Islet precursor cell (in vitro differentiated cells): ENCODE data around the gene CHAF1A.
A peak's percentile ranks its signal among the peaks of the same experiment; 100 is the strongest.

ENCODE experiments used
- DNase-seq: peaks from one replicate; pipeline ENCODE4 v3.0.0-alpha.2; 2018

The CHAF1A gene

DNA sequence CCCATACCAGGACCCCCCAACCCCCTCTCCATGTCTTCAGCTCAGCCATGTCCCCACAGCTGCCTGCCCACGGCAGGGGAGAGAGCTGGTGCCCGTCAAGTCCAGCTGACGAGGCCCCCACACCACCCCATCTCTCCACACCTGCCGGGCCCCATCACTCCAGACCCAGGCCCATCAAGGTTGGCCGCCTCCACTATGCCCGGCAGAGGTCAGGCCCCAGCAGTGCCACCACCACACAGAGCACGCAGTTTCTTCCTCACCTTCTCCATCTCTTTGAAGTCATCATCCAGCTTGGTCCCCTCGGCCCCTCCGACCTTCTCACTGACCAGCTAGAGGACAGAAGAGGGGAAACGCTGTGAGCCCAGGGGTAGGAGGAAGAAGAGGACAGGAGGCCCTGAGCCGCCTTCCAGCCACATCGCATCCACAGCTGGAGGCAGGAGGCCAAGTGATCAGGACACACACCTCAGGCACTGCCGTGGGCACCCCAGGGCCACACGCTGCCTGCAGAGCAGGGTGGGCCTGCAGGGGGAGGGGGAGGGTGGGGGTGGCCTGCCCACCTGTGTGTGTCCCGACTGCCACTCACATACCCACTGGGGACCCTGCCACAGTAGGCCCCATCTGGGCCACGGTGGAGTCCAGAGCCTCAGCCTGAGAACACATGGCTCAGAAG lies 35.6 kb upstream of the CHAF1A start:
- DNase-seq, result no peak

DNA sequence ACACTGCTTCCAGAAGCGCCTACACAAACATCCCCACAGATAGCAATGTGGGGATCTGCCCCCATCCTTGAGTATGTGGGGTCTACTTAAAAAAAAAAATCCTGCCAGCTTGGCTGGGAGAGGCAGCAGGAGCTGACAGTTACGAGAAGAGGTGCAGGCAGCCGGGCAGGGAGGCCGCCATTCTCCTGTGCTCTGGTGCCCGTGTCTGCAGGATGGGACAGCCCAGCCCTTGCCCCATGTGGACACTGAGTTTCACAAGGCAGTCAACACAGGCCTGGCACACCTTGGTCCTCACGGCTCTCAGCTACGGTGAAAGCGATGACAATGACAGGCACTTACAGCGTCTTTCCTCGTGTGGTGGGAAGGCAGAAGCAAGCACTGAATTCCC lies 35.1 kb upstream of the CHAF1A start:
- no peak for DNase-seq

DNA sequence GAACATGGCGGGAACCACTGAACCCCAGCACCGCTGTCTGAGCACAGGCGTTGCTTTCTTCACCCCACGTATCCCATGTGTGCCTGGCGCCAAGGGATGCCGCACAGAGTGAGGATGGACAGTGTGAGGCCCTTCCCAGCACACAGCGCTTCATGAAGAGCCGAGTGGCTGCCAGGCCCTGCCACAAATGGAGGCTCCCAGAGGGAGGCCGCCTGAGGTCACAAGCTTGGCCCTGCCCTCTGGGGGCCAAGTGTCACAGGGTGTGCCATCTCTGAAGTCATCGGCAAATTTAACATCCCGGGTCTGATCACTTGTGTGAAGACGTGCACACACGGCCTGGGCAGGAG lies 34.7 kb upstream of the CHAF1A start:
- DNase-seq, result no peak

DNA sequence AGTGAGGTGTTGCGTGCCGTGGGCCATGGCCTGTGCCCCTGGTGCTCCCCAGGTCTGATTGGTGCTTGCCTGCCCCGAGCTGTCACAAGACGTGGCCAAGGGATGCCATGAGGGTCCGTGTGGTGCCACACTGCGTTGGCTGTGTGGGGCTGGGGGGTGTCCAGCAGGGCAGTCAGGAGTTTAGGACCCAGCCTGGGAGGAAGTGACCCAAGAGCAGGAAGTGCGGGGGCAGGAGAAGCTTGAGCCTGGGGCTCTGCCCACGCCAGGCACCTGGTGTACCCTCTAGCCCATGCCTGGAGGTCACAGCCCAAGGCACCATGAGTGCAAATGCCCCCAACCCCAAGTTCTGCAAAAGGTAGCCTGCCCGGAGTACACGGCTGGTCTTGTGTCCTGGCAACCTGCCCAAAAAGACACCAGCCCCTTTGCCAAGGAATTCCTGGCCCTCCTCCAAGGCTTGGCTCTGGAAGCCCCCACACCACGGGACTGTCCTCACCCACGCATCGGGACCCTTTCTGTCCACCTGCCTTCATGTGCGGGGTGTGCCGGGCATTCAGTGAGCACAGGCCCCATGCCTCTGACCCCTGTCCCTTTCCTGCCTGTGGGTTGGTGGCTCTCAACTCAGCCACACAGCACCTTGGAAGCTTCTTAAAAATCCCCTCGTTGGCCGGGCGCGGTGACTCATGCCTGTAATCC lies 34.2 kb upstream of the CHAF1A start:
- DNase-seq, result peak; percentile 49

DNA sequence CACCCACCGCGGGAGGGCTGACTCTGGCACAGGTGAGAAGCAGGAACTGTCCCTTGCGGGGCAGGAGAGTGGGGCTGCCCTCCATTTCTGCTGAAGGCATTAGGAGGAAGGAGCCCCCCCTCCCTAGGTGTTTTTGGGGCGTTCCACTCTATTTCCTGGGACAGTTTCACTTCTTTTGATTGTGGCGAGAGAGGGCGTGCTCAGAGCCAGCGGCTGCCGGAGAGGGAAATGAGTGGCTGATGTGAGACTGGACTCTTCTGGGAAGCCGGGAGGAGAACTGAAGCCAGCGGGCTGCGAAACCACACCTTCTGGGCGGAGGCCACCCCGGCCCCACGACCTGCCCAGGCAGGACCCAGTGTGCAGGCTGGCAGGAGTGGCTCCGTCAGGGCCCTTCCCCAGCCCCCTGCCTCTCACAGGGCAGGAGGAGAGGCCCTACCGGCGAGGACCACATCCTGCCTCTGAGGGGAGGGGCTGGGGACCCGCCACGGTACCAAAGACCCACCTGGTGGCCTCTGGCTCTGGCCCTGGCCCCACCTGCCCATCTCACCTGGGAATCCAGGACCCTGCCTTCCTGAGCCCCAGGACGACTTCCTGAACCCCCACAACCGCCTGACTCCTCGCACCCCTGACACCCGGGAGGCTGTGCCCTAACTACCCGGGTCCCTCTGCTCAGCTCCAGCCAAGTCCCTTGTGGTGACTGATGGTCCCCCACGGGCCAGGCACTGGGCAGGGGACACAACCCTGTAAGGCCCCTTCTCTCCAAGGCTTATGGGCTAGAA lies 33.1 kb upstream of the CHAF1A start:
- DNase-seq, result peak; percentile 47

DNA sequence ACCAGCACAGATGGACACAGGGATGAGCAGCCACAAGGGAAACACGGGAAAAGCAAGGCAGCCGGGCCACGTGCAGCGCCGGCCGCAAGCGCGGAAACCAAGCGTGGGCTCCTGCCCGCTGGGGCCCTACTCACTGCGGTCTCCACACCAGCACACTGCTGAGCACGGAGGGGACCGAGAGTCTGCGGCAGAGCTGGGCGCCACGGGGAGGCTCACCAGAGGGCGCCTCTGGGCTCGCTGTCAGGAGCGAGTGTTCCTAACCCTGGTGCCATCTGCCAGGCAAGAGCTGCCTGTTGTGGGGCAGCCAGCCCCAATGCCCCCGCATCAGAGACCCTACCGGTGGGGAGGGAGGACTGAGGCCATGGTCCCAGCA lies 32.6 kb upstream of the CHAF1A start:
- DNase-seq, result peak; percentile 82

DNA sequence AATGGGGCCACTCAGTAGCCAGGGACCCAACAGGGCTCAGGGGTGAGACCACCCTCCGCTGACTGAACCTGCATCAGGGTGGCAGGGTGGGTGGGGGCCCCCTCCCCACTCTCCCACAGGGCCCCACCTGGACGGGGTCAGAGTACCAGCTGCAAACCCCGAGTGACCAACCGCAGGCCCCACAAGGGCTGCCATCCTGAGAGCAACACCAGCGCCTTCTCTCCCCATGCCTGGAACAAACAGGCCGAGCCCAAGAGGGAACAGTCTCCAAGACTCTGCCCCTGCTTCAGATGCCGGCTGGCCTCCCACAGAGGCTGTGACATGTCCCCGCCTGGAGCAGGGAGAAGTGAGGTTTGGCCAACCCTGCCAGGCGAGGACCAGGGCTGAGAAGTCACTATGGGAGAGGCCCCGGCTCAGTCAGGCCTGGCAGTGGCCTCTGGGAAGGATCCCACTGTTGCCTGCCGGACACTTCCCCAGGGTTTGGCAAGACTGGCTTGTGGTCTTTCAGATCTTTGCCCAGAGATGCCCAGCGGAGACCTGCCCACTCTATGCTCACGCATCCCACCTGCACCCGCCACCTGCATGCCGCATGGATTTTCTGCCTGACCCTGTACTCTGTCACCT lies 31.9 kb upstream of the CHAF1A start:
- DNase-seq, result no peak

DNA sequence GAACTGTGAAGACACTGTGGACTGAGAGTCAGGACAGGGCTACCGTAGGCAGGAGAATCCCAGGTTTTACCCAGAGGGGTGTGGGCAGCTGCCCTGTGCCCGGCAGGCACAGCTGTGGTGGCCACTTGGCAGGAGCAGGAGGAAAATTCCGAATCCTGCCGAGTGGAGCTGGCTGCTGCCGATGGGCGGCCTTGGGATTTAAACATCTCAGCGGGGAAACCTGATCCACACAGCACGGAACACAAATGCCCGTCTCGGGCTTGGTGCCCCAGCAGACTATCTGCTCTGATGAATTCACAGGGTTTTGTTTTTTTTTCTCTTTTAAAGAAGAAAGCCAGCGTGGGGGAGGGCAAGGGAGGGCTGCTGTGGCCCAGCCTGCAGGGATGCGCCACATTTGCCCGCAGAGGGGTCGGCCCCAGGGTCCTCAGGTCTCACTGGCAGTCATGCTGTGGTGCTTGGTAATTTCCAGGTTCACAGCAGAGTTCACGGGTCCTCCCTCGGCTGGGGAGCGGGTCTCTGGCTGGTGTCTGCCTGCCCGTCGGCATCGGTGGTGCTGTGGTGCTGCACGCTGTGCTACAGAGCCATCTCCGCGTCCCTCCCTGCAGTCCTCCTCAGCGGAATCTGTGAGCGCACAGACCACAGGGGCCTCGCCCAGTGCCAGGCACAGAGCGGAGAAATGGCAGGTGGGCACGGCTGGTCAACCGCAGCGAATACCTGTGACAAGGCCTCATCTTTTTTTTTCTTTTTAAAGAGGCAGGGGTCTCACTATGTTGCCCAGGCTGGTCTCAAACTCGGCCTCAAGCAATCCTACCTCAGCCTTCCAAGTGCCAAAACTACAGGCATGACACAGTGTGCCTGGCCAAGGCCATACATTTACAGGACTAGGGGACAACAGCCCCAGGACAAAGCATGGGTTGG lies 30.9 kb upstream of the CHAF1A start:
- DNase-seq, result no peak

DNA sequence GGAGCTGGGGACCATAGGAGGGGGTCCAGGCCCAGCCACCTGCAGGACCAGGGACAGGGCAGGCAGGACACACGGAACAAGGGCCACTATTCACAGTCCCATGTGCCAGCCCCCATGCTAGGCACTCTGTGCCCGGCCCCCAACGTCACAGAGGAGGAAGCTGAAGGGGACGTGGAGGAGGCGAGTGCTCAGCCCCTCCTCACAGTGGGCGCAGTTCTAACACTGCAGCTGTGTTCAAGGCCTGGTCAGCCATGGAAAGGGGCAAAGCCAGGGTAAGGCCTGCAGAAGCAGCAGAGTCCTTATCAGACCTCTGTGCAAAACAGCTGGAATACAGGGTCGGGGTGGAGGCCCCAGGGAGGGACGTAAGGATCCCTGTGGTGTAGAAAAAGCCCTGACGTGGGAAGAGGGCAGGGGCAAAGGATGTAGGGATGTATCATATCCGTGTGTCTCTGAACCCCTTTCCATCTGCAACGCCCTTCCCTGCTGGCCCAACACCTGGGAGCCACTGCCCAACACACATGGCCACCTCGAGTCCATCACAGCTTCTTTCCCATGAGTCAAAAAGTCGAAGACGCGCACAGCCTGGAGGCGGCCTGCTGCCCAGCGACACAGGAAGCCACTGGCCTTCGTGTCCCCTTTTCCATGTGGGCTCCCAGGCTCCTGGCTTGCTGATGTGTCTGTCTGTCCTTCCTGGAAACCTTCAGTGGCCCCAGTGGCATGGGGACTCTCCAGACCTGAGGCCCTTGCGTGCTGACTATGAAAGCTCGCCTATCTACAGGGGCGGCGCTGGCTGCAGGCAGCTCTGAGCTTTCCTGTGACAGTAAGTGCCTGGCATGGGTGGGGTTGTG lies 30.1 kb upstream of the CHAF1A start:
- no peak for DNase-seq

DNA sequence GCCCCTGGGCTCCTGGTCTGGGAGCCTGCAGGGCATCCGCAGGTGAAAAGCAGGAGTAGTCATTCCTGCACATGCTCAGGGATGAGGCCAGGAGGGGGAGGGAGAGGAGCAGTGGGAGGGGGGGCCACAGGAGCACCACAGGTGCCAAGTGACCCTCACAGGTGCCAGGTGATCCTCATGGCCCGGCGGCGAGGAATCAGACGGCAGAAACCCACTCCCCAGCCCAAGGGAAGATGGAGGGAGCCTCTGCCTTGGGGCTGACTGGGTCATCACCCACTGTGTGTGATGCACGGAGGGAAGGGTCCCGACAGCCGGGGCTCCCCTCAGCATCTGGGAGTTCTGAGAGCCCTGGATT lies 29.4 kb upstream of the CHAF1A start:
- DNase-seq, result no peak

DNA sequence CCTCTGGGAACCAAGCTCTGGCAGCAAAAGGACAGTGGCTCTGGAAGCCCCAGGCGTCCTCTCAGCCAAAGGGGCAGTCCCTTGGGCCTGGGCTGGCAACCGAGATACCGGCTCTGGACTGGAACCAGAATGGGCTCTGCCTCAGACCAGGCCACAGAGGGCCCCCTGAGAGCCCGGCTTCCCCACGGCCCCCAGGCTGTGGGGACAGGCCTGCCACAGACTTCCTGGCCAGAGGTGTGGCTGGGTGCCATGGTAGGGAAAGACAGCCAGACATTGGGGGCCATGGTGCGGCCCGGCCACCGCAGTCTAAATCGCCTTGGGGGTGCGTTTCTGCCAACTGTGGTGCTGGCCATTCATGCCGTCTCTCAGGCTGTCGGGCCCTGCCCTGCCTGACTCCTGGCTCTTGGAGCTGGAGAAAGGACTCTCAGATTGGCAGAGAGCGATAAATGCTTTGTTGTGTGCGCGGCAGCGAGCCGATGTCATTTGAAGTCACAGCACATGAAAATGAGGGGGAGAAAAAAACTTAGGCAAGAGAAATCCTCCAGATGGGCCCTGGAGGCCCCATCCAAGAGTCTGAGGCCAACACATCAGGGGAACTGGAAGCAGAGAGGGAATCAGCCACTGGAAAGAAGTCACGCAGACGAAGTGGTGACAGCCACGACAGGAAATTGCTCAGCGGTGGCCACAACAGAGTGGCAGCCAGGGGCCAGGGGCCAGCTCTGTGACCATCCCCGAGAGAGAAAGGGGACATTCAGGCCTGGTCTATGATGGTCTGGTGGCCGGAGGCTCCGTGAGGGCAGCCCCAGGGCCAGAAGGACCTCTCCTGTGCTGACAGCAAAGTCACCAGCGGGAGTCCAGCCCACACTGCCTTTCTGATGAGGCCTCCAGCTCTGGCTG lies 28.6 kb upstream of the CHAF1A start:
- no peak for DNase-seq

DNA sequence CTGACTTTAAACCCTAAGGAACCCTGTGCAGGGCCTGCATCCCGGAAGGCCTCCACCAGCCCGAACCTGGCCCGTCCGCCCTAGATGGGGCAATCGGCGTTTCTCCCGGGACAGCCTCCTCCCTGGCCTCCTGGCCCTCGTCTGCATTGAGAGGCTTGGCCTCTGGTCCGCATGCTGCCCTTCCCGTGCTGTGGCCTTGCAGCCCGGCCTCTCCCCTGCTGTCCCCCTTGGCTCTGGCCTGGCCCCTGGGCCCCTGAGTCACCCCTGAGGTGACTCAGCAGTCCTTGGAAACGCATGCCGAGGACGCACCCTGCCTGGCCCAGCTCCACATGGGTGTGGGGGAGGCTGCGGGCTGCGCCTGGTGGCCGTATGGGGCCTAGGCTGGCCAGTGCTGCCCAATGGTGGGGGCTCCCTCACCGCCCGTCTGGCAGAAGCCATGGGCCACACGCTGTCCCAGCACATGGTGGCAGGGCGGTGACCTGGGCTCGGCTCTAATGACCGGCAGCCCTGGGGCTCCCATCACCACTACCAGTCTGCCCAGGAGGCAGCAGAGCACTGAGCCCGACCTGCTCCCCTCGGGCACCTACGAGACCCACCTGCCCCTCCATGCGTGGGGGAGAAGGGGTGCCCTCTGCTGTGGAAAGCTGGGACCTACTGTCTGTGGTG lies 27.8 kb upstream of the CHAF1A start:
- peak; percentile 94 for DNase-seq

DNA sequence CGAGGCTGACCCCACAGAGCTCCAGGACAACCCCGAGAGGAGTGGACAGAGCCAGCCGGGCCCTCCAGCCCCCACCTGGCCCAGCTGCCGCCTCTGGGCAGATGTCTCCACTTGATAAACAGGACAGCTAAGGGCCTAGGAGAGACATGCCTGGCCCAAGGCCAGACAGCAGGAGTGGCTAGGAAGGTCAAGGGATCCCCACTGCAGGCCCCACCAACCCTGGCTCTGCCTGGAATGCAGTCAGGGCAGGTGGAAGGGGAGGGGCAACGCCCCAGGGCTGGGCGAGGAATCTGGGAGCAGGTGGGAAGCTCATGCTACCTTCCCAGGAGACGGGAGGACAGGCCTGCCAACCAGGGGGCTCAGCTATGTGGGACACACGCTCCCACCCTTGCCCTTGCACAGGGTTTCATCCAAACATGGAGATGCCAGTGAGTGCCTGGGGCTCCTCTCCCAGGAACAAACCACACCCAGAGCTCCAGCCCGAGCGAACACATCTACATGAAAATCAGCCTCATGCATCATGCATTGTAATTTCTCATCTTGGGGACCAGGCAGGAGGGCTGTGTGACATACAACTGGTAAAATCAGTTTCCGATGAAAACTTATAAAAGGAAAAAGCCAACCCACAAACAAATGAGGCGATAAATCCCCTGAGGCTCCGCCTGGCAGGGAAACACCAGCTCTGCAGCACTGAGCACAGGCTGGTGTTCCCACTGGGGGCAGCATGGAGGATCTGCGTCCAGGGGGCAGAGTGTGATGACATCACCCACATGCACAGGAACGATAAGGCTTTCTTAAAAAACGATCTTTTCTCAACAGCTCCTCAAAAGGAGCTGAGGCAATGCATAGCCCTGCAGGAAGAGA lies 27.0 kb upstream of the CHAF1A start:
- DNase-seq, result peak; percentile 99

DNA sequence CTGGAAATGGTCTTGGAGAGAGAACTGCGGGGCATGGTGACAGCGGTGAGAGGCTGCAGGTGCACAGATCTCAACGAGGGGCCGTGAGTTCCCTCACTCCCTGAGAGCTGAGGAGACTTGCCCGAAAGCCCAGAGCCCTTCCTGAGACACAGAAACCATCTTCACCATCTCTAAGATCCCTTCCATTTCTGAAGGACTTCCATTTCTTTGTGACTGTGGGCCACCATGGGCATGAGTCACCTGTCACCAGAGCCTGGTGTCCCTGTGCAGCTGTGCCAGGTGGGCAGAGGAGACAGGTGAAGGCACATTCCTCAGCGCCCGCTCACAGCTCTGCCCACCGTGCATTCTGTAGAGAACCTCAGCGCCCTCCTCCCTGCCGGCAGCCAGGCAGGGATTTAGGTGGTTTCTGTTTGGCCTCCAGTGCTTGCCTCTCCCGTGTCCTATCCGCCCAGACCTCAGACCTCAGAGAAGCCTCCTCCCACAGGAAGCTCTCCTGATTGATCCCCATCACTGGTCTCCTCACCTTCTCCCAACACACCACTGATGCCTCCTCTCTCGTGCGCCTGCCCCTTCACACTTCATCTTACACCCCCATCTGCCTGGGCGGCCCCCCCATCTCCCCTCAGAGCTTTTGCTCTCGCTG lies 26.3 kb upstream of the CHAF1A start:
- no peak for DNase-seq

DNA sequence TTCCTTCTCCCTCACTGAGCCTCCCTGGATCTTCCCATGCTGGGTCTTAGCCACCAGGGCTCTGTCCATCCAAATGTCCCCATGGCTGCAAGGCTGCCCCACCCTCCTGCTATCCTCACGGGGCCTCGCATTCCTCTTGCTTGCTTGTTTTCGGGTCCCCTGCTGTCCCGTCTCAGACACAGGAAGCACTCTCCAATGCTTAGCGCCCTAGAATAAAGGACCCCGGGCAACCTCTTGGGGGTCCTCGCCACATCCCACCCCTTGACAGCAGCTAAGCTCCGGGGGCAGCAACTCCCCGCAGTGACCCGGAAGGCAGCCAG lies 25.8 kb upstream of the CHAF1A start:
- no peak for DNase-seq

DNA sequence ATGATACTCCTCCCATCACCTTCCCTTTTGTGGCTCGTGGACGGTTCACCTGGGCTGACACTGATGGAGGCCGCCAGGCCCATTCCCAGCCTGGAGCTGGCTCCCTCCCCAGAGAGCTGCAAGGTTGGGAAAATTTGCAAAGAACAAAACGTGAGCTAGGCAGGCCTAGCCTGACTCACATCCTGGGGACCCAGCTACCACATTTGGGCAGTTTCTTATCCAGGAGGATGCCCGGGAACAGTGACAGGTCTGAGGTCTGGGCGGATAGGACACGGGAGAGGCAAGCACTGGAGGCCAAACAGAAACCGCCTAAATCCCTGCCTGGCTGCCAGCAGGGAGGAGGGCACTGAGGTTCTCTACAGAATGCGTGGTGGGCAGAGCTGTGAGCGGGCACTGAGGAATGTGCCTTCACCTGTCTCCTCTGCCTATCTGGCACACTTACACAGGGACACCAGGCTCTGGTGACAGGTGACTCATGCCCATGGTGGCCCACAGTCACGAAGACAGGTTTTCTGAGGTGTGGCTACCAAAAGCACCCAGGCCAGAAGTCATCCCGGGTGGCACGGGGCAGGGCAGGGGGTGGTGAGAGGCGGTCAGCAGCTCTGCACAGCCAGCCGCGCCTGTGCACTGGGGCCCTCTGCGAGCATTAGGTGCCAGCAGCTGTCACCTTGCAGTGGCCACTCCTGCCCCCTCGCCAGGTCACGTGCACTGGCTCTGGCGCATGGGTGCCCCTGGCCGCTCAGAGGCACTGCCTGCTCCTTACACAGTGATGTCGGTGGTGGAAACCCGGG lies 25.3 kb upstream of the CHAF1A start:
- DNase-seq, result no peak

DNA sequence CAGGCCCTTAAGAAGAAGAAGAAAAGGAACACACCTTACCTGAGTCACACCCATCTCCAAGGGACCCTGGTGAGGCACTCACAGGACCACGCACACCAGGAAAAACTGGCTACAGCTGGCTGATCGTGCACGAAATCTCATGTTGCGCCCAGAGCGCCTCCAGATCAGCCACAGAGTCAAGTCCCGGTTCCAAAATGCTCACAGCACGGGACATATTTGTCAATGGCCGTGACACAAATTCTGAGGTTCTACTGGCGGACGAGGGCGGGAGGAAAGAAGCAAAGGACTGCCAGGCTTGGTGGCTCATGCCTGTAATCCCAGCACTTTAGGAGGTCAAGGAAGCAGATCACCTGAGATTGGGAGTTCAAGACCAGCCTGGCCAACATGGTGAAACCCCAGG lies 23.6 kb upstream of the CHAF1A start:
- no peak for DNase-seq
